ENCODE results near the gene DNAAF9.
"Not testable (repeated sequence)": the region's sequence is repeated elsewhere in the genome, so short reads cannot be mapped to it uniquely, and the experiment has no call there.

DNA sequence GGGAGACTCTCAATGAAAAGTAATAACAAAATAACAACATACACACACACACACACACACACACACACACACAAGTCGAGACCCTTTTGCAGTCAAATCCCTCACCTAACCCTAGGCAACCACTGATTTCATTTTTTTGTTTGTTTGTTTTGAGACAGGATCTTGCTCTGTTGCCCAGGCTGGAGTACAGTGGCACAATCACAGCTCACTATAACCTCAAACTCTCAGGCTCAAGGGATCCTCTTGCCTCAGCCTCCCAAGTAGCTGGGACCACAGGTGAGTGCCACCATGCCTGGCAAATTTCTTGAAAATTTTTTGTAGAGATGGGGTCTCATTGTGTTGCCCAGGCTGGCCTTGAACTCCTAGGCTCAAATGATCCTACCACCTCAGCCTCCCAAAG, 10.7 kb upstream of the DNAAF9 start:
- TF ChIP-seq, protein P1, sequence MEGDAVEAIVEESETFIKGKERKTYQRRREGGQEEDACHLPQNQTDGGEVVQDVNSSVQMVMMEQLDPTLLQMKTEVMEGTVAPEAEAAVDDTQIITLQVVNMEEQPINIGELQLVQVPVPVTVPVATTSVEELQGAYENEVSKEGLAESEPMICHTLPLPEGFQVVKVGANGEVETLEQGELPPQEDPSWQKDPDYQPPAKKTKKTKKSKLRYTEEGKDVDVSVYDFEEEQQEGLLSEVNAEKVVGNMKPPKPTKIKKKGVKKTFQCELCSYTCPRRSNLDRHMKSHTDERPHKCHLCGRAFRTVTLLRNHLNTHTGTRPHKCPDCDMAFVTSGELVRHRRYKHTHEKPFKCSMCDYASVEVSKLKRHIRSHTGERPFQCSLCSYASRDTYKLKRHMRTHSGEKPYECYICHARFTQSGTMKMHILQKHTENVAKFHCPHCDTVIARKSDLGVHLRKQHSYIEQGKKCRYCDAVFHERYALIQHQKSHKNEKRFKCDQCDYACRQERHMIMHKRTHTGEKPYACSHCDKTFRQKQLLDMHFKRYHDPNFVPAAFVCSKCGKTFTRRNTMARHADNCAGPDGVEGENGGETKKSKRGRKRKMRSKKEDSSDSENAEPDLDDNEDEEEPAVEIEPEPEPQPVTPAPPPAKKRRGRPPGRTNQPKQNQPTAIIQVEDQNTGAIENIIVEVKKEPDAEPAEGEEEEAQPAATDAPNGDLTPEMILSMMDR (IDR thresholded peaks at IDR 0.05) = not testable (repeated sequence)
- not testable (repeated sequence) for TF ChIP-seq POLR2A (IDR thresholded peaks at IDR 0.05)
